C1 segment of cervical spinal cord (tissue), 14 donors: ENCODE results near the gene PRKG1.

Experiments
- DNase-seq, 14 donors: peaks; one replicate each; lab custom pipeline; 2025; lab: John Stamatoyannopoulos, UW

PRKG1 gene

DNA sequence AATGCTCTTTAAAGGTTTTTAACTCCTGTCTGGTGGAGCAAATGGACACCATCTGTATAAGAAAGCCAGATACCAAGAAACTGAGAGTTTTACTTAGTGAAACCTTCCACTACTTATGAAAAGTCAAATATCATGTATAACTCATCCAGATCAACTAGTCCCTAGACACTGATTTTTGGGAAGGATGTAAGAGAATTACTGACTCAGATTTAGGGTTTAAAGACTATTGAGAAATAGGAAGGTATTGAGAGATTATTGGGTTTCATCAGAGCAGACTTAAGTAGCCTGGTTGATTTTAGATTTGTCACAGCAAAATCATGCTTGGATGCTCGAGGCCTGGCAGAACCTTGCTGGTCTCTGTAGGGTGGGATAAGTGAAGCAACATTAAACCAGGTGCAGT is 622.0 kb downstream of the PRKG1 start:
- no peak for DNase-seq

GRCh38 chr10:51698473-51699063 is 624.3 kb downstream of the PRKG1 start:
- peak in 2 of 14 donors; percentile 4 to 25 for DNase-seq

DNA sequence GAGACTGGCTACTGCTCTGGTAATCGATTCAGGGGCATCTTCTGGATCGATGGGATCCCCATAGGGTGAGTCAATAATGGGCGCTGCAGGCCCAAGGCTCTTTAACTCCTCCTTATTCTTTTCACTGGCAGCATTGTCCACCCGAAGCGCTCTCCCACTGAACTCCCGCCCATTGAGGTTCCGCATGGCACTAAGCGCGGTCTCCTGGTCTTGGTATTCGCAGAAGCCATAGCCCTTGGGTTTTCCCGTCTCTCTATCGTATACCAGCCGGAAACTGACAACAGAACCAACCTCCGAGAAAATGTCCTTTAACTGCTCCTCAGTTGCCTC is 624.8 kb downstream of the PRKG1 start:
- peak in 1 of 14 donors; percentile 71 for DNase-seq

DNA sequence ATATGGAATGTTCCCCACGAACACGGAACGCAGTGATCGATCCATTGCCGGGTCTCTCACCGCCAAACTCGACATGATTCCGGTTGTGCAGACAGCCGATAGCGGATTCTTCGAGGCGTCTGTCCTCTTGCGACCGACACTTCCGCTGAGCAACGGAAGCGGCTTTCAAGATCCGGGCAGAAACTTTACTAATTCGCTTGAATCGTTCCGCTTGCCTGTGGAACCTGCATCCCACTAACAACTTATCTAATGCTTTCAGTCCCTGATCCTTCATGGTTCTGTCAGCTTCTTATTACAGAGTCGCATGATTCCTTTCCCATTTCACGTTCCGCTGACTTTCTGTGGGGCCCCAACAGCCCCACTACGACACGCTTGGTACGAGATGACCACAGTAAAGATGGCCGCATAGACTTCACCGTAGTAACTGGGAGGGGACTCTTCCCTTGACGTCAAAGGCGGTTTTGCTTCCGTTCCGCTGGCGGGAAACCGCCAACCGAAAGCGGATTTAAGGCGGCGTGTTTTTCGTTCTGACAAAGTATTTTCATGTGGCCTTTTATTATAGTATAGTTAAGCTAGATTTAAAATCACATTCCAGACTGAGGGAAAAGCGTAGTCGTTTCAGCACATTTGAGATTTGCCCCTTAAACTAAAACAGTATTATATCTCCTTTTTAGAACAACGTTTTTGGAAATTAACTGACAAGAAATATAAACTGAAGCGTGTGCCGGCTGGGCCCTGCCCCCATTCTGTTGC is 625.4 kb downstream of the PRKG1 start, which contains the start of gene CSTF2T:
Gene CSTF2T, minus strand, starts transcription at position 121 of the 753 bp plus-strand sequence. Its CDS starts 46 bp downstream, at position 75.
- DNase-seq: peak; percentile 70 to 99 (median 93)

- DNase-seq: peak in 1 of 14 donors; percentile 8
Observed at GRCh38 chr10:51700228-51700817, 626.0 kb downstream of the PRKG1 start.

DNA sequence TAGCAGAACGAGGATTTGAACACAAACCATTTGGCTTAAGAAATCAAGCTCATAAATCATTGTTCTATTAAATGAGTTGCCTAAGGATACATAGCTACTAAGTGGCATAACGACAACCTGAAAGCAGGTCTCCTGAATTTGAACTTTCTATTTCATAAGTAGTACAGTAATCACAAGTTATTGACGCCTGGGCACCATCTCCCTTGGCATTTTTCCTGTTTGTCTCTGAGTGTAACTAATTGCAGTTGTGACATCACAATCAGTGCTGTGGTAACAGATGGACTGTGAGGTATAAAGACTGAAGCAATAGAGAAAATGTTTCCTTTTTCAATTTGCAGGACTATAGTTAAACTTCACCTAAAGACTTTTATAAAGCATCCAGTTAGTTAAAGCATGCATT is 631.5 kb downstream of the PRKG1 start:
- no peak for DNase-seq

GRCh38 chr10:51706225-51706624 is 631.9 kb downstream of the PRKG1 start:
- DNase-seq: peak in 3 of 14 donors; percentile 3 to 41 (median 15)

GRCh38 chr10:51707392-51707791 is 633.1 kb downstream of the PRKG1 start:
- DNase-seq: no peak

DNA sequence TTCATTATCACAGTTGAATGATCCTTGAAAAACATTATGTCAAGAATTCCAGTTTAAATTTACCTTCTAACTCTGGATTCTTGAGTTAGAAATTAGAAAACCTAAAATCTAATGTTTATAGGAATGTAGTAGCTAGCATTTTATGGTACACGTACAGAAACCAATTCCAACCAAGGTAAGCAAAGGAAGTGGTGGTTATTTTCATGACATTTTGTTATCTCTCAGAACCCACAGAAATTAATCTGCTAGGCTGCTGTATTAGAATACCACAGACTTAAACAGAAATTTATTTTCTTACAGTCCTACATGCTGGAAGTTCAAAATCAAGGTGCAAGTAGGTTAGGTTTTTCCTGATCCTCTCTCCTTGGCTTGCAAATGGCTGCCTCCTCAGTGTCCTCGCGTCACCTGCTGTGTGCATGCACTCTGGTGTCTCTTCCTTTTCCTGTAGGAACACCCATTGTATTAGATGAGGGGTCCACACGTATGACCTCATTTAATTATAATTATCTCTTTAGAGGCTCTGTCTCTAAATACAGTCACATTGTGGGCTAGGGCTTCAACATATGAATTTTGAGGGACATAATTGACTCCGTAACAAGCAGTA is 633.6 kb downstream of the PRKG1 start:
- no peak for DNase-seq

DNA sequence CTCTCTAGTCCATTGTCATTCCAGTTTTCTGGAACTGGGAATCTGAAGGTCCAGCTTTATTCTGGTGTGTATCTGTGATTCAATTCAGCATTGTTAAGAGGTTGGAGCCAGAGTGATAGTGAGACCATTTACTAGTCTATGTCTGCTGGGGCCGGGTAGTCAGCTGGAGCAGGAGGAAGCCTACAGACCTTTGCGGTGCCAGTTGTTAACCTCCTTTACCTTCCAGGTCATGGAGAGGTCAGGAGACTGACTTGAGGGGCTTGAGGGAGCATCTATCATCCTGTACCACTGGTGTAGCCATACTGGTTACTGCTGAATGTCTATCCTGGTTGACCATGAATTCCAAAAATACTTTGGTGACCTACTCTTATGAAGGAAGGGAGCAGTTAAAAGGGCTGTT is 634.3 kb downstream of the PRKG1 start:
- DNase-seq: no peak

- no peak for DNase-seq
Observed at GRCh38 chr10:51709324-51709972, 635.2 kb downstream of the PRKG1 start.

DNA sequence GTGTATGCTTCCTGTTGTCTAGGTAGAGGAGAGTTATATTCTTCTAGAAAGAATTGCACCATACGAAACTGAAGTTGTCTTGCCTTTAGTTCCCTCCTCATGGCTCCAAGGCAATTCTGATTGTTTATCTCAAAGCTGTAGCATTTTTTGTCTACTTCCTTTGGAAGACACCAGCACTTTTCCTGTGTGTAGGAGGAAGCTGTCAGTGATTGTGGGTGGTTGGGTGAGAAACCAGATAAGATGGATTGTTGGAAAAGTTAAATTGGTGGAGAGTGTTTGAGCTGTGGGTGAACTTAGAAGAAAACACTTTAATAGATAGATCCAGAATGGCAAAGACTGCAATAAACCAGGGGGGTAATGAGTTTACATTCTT is 637.2 kb downstream of the PRKG1 start:
- no peak for DNase-seq

DNA sequence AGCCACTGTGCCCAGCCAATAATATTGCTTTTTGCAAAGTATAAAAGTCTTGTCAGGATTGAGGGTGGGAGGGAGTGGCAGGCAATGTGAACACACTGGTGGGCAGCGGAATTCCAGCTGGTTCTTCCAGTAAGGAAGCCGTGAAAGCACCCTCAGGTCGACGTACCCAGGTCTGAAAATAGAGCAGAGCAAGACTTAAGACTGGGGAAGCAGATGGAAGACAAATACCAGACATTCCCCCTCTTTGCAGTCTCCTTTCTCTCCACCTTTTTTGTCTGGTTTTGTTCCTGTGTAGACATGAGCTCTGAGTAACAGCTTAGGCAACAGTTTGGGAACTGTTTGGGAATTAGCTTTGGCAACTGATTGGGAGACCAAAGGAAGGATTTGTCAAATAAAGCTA is 642.7 kb downstream of the PRKG1 start:
- no peak for DNase-seq

DNA sequence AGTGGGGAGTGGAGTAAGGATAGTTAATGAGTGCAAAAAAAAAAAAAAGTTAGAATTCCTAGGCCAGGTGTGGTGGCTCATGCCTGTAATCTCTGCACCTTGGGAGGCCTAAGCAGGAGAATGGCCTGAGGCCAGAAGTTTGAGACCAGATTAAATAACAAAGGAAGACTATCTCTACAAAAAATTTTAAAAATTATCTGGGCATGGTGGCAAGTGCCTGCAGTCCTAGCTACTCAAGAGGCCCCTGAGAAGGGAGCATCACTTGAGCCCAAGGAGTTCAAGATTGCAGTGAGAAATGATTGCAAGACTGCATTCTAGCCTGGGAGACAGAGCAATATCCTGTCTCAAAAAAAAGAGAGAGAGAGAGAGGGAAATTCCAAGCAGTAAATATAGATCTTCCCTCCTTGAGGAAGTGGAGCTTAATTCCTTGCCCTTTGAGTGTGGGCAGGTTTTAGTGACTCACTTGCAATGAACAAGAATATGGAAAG is 644.6 kb downstream of the PRKG1 start:
- no peak for DNase-seq

GRCh38 chr10:51724038-51724437 is 649.8 kb downstream of the PRKG1 start:
- DNase-seq: no peak

DNA sequence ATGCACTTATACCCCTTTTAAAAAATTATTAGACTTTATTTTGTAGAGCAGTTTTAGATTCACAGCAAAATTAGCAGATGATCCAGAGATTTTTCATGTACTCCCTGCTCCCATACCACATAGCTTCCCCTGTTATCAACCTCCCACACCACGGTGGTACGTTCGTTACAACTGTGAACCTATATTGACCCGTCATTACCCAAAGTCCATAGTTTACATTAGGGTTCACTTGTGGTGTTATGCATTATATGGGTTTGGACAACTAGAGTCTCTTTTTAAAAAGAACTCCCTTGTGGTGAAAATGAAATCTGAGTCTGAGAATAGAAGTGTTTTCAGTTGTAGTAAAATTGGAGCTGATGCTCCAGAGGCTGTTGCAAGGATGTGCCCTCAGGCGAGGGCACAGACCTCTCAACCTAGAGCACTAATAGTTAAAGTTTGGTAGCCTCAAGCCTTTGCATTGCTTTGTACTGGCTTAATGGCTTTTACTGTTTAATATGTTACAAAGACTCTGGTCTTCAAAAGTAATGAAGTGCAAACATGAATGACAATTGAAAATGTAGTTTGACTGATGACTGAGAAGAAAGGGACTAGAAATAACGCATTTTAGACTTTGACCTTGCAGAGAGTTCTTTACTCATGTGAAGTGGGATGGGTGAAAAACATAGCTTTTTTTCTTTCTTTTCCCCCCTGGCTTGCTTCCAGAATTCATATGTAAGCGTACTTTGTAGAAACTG is 655.7 kb downstream of the PRKG1 start:
- no peak for DNase-seq

- DNase-seq: no peak
Observed at GRCh38 chr10:51733057-51733456, 658.8 kb downstream of the PRKG1 start.

GRCh38 chr10:51743146-51743545 is 668.9 kb downstream of the PRKG1 start:
- no peak for DNase-seq

DNA sequence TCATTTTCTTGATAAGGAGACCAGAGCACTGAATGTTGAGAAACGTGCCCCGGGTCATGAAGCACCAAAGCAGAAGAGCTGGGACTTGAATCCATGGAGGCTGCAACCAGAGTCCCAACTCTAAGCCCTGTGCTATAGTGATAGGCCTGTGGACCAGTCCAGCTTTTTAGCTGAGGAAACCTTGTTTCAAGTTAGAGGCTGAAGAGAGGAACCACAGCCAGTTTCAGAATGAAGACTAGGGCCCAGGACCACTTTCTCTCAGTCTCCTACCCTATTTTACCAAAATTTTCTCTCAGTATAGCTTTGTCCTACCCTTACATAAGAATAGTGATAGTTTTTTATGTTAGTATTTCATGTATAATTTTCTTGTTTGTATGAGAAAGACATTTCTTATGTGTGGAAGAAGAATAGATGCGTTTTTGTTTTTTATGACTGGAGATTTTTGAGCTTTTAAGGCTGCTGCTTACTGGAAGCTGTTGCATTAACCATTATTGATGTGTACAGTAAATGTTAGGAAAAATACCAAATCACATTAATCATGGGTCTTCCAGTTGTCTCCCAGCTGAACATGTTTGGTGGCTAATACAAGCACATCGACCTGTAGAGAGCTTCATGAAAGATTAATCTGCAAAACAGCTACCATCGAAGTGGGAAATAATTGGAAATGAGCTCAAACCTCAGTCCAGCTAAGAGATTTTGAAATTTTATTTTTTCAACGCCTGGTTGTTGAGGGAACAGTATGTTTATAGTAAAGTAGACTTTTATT is 670.1 kb downstream of the PRKG1 start:
- DNase-seq: no peak

- DNase-seq: no peak
Observed at GRCh38 chr10:51745397-51745796, 671.1 kb downstream of the PRKG1 start.
